ENCODE data around the gene TPP1. TPM values are rescaled to one million over a fixed set of nuclear protein-coding genes. Genes with fewer than 3 reads are reported as not detected.

The TPP1 gene
- total and polyA plus RNA-seq, 9 of the 15 experiments (the other 6 are each of a cell fraction or from before 2014, with no cell fraction given): 7.5 to 75.8 (median 15.7) TPM

- Histone ChIP-seq H4K20me1 (replicated peaks; ENCODE audit: control insufficient read depth, insufficient read depth, low read length) (no peaks in the 10 kb centered on the region), H3K4me3 (peak overlapping the region; percentile 95), H3K27ac (ENCODE audit: extremely low read depth, low read depth, low read length) (peak overlapping the region; percentile 87), H3K9ac (ENCODE audit: insufficient read depth in 1 of 2, low read depth in 2 of 2, low read length in 2 of 2) (peak overlapping the region; percentile 92 to 100), H3K9me1 (ENCODE audit: control insufficient read depth, insufficient read depth, low read length) (peaks cover 10% of the 10 kb centered on the region), H3K36me3 (ENCODE audit: control insufficient read depth, insufficient read depth, low read length) (peaks cover 62% of the 10 kb centered on the region), H3K4me1 (replicated peaks in 1 of 2; ENCODE audit: control insufficient read depth in 2 of 2, insufficient read depth in 2 of 2, low read length in 2 of 2) (peaks cover 31 to 32% of the 10 kb centered on the region in 2 experiments), H3K79me2 (ENCODE audit: control insufficient read depth, insufficient read depth, low read length) (peaks cover 84% of the 10 kb centered on the region), H3K4me2 (ENCODE audit: insufficient read depth, low read length) (peak overlapping the region; percentile 97), H3K9me3 (replicated peaks; ENCODE audit: control insufficient read depth, insufficient read depth, low read depth, low read length) (no peaks in the 10 kb centered on the region), H3K27me3 (ENCODE audit: control insufficient read depth in 2 of 2, insufficient read depth in 2 of 2, low read length in 2 of 2) (no peaks in the 10 kb centered on the region), H2AFZ (ENCODE audit: low read depth, low read length) (peak overlapping the region; percentile 77)
- under 1% methylated on average over 20 of the region's 20 CpGs for WGBS (ENCODE audit: insufficient coverage, low coverage, missing lambda C conversion rate)
- ChIA-PET CTCF (ENCODE audit: low intra/inter-chr PET ratio) (interaction anchor here (2.5 kb wide), 1 partner anchor 73 kb away, joined by 11 read pairs; no protein-coding TSS in a partner anchor), POLR2A (interaction anchor here (0.6 to 2.5 kb wide), 12 partner anchors 10 to 143 kb away, joined by 3 to 17 read pairs (median 3); partner anchors contain the start of gene TPP1)
- FAIRE-seq: peak; percentile 70
- BruUV-seq (replicated peaks): no TSS peak
- in situ Hi-C loops (cut with MboI): no loop called here
- intact Hi-C loops (cut with micrococcal nuclease): loop anchor here (1.0 to 5.0 kb wide), 3 partner anchors 34 to 73 kb away; no protein-coding TSS in a partner anchor
- DNase-seq (ENCODE audit: extremely low read depth in 1 of 4, low spot score in 3 of 4): peak; percentile 29 to 81 (median 59)
- ATAC-seq: peak; percentile 82
- TF ChIP-seq DLX4 (CRISPR knock-in tag; IDR thresholded peaks at IDR 0.05) (no peak), YY1 (IDR thresholded peaks at IDR 0.05; ENCODE audit: borderline replicate concordance in 1 of 3, control insufficient read depth in 1 of 3, extremely low read depth in 1 of 3, insufficient read depth in 3 of 3, insufficient read length in 1 of 3, insufficient replicate concordance in 2 of 3, low read depth in 1 of 3, low read length in 2 of 3) (peak in 2 of 3 experiments; percentile 10 to 18), MTA2 (IDR thresholded peaks at IDR 0.05; ENCODE audit: low read depth) (no peak), SMARCA5 (IDR thresholded peaks at IDR 0.05) (0 out of 2 replicates have a peak, but pooled peaks have one; percentile 17), ZNF766 (CRISPR knock-in tag; conservative IDR thresholded peaks at IDR 0.05) (0 out of 2 replicates have a peak, but pooled peaks have one; percentile 46), CC2D1A (IDR thresholded peaks at IDR 0.05) (0 out of 2 replicates have a peak, but pooled peaks have one; percentile 29), ZNF24 (IDR thresholded peaks at IDR 0.05) (no peak), STAT5A (IDR thresholded peaks at IDR 0.05; ENCODE audit: borderline replicate concordance, low read length) (no peak), ZBTB9 (CRISPR knock-in tag; IDR thresholded peaks at IDR 0.05) (0 out of 2 replicates have a peak, but pooled peaks have one; percentile 10), MITF (IDR thresholded peaks at IDR 0.05) (no peak), ZBTB17 (CRISPR knock-in tag; IDR thresholded peaks at IDR 0.05) (0 out of 2 replicates have a peak, but pooled peaks have one; percentile 4), SRSF9 (IDR thresholded peaks at IDR 0.05; ENCODE audit: borderline replicate concordance, low read depth, low read length) (no peak), DPF2 (IDR thresholded peaks at IDR 0.05) (0 out of 2 replicates have a peak, but pooled peaks have one; percentile 33), ZNF280B (CRISPR knock-in tag; IDR thresholded peaks at IDR 0.05) (no peak), CXXC5 (CRISPR knock-in tag; IDR thresholded peaks at IDR 0.05) (0 out of 2 replicates have a peak, but pooled peaks have one; percentile 9), ZNF764 (CRISPR knock-in tag; IDR thresholded peaks at IDR 0.05; ENCODE audit: low read depth) (no peak), ZBED1 (IDR thresholded peaks at IDR 0.05) (no peak), NFE2 (IDR thresholded peaks at IDR 0.05; ENCODE audit: low read depth) (no peak)
These were observed 15.1 kb downstream of the TPP1 start for GRCh38 chr11:6604081-6604626.

Measured in K562 (cell line).